Measurements from ENCODE around the gene ACP6. TPM values are rescaled to one million over a fixed set of nuclear protein-coding genes. Genes with fewer than 3 reads are reported as not detected.
A peak's percentile ranks its signal among the peaks of the same experiment; 100 is the strongest.

The ACP6 gene
- total RNA-seq, 3 donors from 2014 or later (not counting 1 experiment from before 2014, with no cell fraction given): 7.7 to 9.4 (median 7.8) TPM

- Mint-ChIP-seq H3K27me3 (ENCODE audit: low read depth in 2 of 2) (no peaks in the 10 kb centered on the region), H3K4me1 (peaks cover 0 to 2% of the 10 kb centered on the region in 2 donors), H3K4me3 (no peak overlapping the region), H3K36me3 (peaks cover 7% of the 10 kb centered on the region), H3K27ac (no peak overlapping the region), H3K9me3 (no peaks in the 10 kb centered on the region)
- Histone ChIP-seq H3K27ac (ENCODE audit: low read length) (no peak overlapping the region), H3K4me1 (ENCODE audit: control insufficient read depth, insufficient read depth, low read length) (peaks cover 2% of the 10 kb centered on the region), H3K36me3 (ENCODE audit: control insufficient read depth, insufficient read depth, low read length) (peaks cover 3% of the 10 kb centered on the region), H3K4me3 (ENCODE audit: low read length) (no peak overlapping the region), H3K9me3 (ENCODE audit: control insufficient read depth, insufficient read depth, low read length) (no peaks in the 10 kb centered on the region), H3K27me3 (ENCODE audit: control insufficient read depth, insufficient read depth, low read length) (no peaks in the 10 kb centered on the region)
- ATAC-seq: no peak
- intact Hi-C loops (cut with micrococcal nuclease): no loop called here
- WGBS (ENCODE audit: insufficient coverage): 99% methylated on average over 3 of the region's 5 CpGs
- TF ChIP-seq CTCF (IDR thresholded peaks at IDR 0.05): no peak
- no peak for DNase-seq
Observed at GRCh38 chr1:147654511-147654910, 15.8 kb downstream of the ACP6 start.

- no peaks in the 10 kb centered on the region for H3K9me3 ChIP-seq (ENCODE audit: control insufficient read depth, insufficient read depth, low read length)
- Mint-ChIP-seq H3K9me3 (no peaks in the 10 kb centered on the region), H3K27ac (no peak overlapping the region), H3K36me3 (peaks cover 7% of the 10 kb centered on the region), H3K27me3 (ENCODE audit: low read depth in 2 of 2) (no peaks in the 10 kb centered on the region), H3K4me3 (no peak overlapping the region), H3K4me1 (peaks cover 20 to 24% of the 10 kb centered on the region in 2 donors)
- no peak overlapping the region for H3K4me3 ChIP-seq (ENCODE audit: low read length)
- peaks cover 24% of the 10 kb centered on the region for H3K4me1 ChIP-seq (ENCODE audit: control insufficient read depth, insufficient read depth, low read length)
- WGBS (ENCODE audit: insufficient coverage): 87% methylated on average over 3 of the region's 3 CpGs
- no peak for ATAC-seq
- intact Hi-C loops (cut with micrococcal nuclease): no loop called here
- no peaks in the 10 kb centered on the region for H3K27me3 ChIP-seq (ENCODE audit: control insufficient read depth, insufficient read depth, low read length)
- H3K36me3 ChIP-seq (ENCODE audit: control insufficient read depth, insufficient read depth, low read length): peaks cover 3% of the 10 kb centered on the region
- no peak overlapping the region for H3K27ac ChIP-seq (ENCODE audit: low read length)
- no peak for TF ChIP-seq CTCF (IDR thresholded peaks at IDR 0.05)
- no peak for DNase-seq
Observed at GRCh38 chr1:147652306-147652705, 18.0 kb downstream of the ACP6 start.

GRCh38 chr1:147651466-147651865 lies 18.9 kb downstream of the ACP6 start:
- intact Hi-C loops (cut with micrococcal nuclease): no loop called here
- Histone ChIP-seq H3K27ac (ENCODE audit: low read length) (no peak overlapping the region), H3K4me3 (ENCODE audit: low read length) (no peak overlapping the region), H3K9me3 (ENCODE audit: control insufficient read depth, insufficient read depth, low read length) (no peaks in the 10 kb centered on the region), H3K4me1 (ENCODE audit: control insufficient read depth, insufficient read depth, low read length) (peaks cover 30% of the 10 kb centered on the region), H3K36me3 (ENCODE audit: control insufficient read depth, insufficient read depth, low read length) (peaks cover 3% of the 10 kb centered on the region), H3K27me3 (ENCODE audit: control insufficient read depth, insufficient read depth, low read length) (no peaks in the 10 kb centered on the region)
- Mint-ChIP-seq H3K9me3 (no peaks in the 10 kb centered on the region), H3K36me3 (peaks cover 7% of the 10 kb centered on the region), H3K27ac (no peak overlapping the region), H3K27me3 (ENCODE audit: low read depth in 2 of 2) (no peaks in the 10 kb centered on the region), H3K4me1 (peaks cover 28 to 33% of the 10 kb centered on the region in 2 donors), H3K4me3 (no peak overlapping the region)
- no peak for DNase-seq
- 88% methylated on average over 1 of the region's 1 CpG for WGBS (ENCODE audit: insufficient coverage)
- no peak for ATAC-seq
- no peak for TF ChIP-seq CTCF (IDR thresholded peaks at IDR 0.05)

GRCh38 chr1:147648933-147649332 lies 21.4 kb downstream of the ACP6 start:
- no peaks in the 10 kb centered on the region for H3K36me3 ChIP-seq (ENCODE audit: control insufficient read depth, insufficient read depth, low read length)
- no peaks in the 10 kb centered on the region for H3K9me3 ChIP-seq (ENCODE audit: control insufficient read depth, insufficient read depth, low read length)
- H3K4me1 ChIP-seq (ENCODE audit: control insufficient read depth, insufficient read depth, low read length): peaks cover 32% of the 10 kb centered on the region
- ATAC-seq (peak; percentile 30 to 60 (median 35)), DNase-seq (peak in 1 of 2 donors; percentile 47)
- Mint-ChIP-seq H3K27me3 (ENCODE audit: low read depth in 2 of 2) (no peaks in the 10 kb centered on the region), H3K27ac (peak overlapping the region; percentile 82 to 87), H3K9me3 (no peaks in the 10 kb centered on the region), H3K4me3 (peak overlapping the region; percentile 58), H3K4me1 (peaks cover 40 to 45% of the 10 kb centered on the region in 2 donors), H3K36me3 (peaks cover 7% of the 10 kb centered on the region)
- H3K27me3 ChIP-seq (ENCODE audit: control insufficient read depth, insufficient read depth, low read length): no peaks in the 10 kb centered on the region
- H3K27ac ChIP-seq (ENCODE audit: low read length): peak overlapping the region; percentile 75
- WGBS (ENCODE audit: insufficient coverage): 55% methylated on average over 2 of the region's 2 CpGs
- no peak for TF ChIP-seq CTCF (IDR thresholded peaks at IDR 0.05)
- no peak overlapping the region for H3K4me3 ChIP-seq (ENCODE audit: low read length)
- intact Hi-C loops (cut with micrococcal nuclease): no loop called here
